ENCODE measurements around the gene NCLN. TPM values are rescaled to one million over a fixed set of nuclear protein-coding genes. Genes with fewer than 3 reads are reported as not detected.

NCLN gene
- total and polyA plus RNA-seq, 2 donors (not counting 1 experiment from before 2014, with no cell fraction given) = 33.0 to 35.8 TPM

DNA sequence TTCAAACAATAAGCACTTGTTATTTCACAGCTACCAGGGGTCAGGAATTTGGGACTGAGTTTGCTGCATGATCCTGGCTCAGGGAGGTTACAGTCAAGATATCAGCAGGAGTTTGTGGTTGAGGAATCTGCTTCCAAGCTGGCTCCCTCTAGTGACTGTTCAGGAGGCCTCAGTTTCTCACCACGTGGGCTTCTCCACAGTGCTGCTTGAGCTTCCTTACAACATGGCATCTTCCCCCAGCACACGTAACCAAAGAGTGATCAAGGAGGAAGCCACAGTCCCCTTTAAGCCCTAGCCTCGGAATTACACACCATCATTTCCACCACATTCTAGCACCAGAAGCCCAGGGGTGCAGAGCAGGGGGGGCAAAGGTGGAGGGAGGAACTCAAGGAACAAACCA is 67.5 kb downstream of the NCLN start:
- no peak overlapping the region for H3K9ac ChIP-seq (ENCODE audit: insufficient read depth, low read length)
- no peaks in the 10 kb centered on the region for H3K9me3 ChIP-seq (ENCODE audit: control insufficient read depth, insufficient read depth, low read depth, low read length)
- H3K27me3 ChIP-seq (ENCODE audit: control insufficient read depth, insufficient read depth, low read length) = no peaks in the 10 kb centered on the region
- no peak overlapping the region for H3K4me2 ChIP-seq (ENCODE audit: extremely low read depth, insufficient read depth, low read length)
- H3K4me1 ChIP-seq (ENCODE audit: control insufficient read depth, extremely low read depth, insufficient read depth, low read length) = no peaks in the 10 kb centered on the region
- no peak for DNase-seq (ENCODE audit: low read depth in 2 of 2)
- no peak overlapping the region for H3K4me3 ChIP-seq (replicated peaks in 1 of 4; ENCODE audit: control extremely low read depth in 1 of 4, insufficient read depth in 1 of 4, low read depth in 3 of 4, low read length in 4 of 4)
- TF ChIP-seq, protein P1, sequence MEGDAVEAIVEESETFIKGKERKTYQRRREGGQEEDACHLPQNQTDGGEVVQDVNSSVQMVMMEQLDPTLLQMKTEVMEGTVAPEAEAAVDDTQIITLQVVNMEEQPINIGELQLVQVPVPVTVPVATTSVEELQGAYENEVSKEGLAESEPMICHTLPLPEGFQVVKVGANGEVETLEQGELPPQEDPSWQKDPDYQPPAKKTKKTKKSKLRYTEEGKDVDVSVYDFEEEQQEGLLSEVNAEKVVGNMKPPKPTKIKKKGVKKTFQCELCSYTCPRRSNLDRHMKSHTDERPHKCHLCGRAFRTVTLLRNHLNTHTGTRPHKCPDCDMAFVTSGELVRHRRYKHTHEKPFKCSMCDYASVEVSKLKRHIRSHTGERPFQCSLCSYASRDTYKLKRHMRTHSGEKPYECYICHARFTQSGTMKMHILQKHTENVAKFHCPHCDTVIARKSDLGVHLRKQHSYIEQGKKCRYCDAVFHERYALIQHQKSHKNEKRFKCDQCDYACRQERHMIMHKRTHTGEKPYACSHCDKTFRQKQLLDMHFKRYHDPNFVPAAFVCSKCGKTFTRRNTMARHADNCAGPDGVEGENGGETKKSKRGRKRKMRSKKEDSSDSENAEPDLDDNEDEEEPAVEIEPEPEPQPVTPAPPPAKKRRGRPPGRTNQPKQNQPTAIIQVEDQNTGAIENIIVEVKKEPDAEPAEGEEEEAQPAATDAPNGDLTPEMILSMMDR (conservative IDR thresholded peaks at IDR 0.05 in 1 of 2, IDR thresholded peaks at IDR 0.05 in 1 of 2; ENCODE audit: low read depth in 1 of 2, low read length in 2 of 2) = no peak
- no peak for TF ChIP-seq EZH2 (IDR thresholded peaks at IDR 0.05; ENCODE audit: low read length, missing control alignments)
- no peaks in the 10 kb centered on the region for H4K20me1 ChIP-seq (ENCODE audit: control insufficient read depth, extremely low read depth, insufficient read depth, low read length)
- H3K79me2 ChIP-seq (ENCODE audit: control insufficient read depth, insufficient read depth, low read length) = no peaks in the 10 kb centered on the region
- no peaks in the 10 kb centered on the region for H3K36me3 ChIP-seq (ENCODE audit: control insufficient read depth, insufficient read depth, low read length)
- H2AFZ ChIP-seq (ENCODE audit: low read length) = no peak overlapping the region
- no peak overlapping the region for H3K27ac ChIP-seq (ENCODE audit: insufficient read depth, low read length)

GRCh38 chr19:3254520-3254919 is 68.8 kb downstream of the NCLN start:
- no peak overlapping the region for H3K4me2 ChIP-seq (ENCODE audit: extremely low read depth, insufficient read depth, low read length)
- no peak for DNase-seq (ENCODE audit: low read depth in 2 of 2)

DNA sequence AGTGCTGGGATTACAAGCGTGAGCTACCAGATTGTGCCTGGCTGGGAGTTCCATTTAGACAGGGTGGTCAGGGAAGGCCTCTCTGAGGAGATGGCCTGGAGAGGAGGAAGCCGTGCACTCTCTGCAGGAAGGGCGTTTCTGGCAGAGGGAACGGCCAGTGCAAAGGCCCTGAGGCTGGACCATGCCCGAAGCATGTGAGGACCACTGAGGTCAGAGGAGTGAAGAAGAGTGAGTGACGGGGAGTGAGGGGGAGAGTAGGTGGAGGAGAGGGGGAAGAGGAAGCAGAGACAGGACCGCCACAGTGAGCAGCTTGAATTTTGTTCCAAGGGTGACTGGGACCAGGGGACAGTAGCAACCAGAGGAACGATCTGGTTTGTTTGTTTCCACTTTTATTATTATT is 71.3 kb downstream of the NCLN start:
- Histone ChIP-seq H3K4me3 (replicated peaks in 1 of 4; ENCODE audit: control extremely low read depth in 1 of 4, insufficient read depth in 1 of 4, low read depth in 3 of 4, low read length in 4 of 4) (no peak overlapping the region), H3K36me3 (ENCODE audit: control insufficient read depth, insufficient read depth, low read length) (no peaks in the 10 kb centered on the region)
- no peak for TF ChIP-seq EZH2 (IDR thresholded peaks at IDR 0.05; ENCODE audit: low read length, missing control alignments)
- TF ChIP-seq, protein P1 (conservative IDR thresholded peaks at IDR 0.05 in 1 of 2, IDR thresholded peaks at IDR 0.05 in 1 of 2; ENCODE audit: low read depth in 1 of 2, low read length in 2 of 2) = no peak

More at GRCh38 chr19:3254520-3254919, 68.8 kb downstream of the NCLN start:
- H3K79me2 ChIP-seq (ENCODE audit: control insufficient read depth, insufficient read depth, low read length) = no peaks in the 10 kb centered on the region
- no peaks in the 10 kb centered on the region for H4K20me1 ChIP-seq (ENCODE audit: control insufficient read depth, extremely low read depth, insufficient read depth, low read length)
- H3K9me3 ChIP-seq (ENCODE audit: control insufficient read depth, insufficient read depth, low read depth, low read length) = no peaks in the 10 kb centered on the region
- no peaks in the 10 kb centered on the region for H3K36me3 ChIP-seq (ENCODE audit: control insufficient read depth, insufficient read depth, low read length)
- H3K27me3 ChIP-seq (ENCODE audit: control insufficient read depth, insufficient read depth, low read length) = no peaks in the 10 kb centered on the region
- TF ChIP-seq, protein P1 (conservative IDR thresholded peaks at IDR 0.05 in 1 of 2, IDR thresholded peaks at IDR 0.05 in 1 of 2; ENCODE audit: low read depth in 1 of 2, low read length in 2 of 2) = no peak
- no peak overlapping the region for H2AFZ ChIP-seq (ENCODE audit: low read length)
- no peak overlapping the region for H3K4me3 ChIP-seq (replicated peaks in 1 of 4; ENCODE audit: control extremely low read depth in 1 of 4, insufficient read depth in 1 of 4, low read depth in 3 of 4, low read length in 4 of 4)
- H3K4me1 ChIP-seq (ENCODE audit: control insufficient read depth, extremely low read depth, insufficient read depth, low read length) = no peaks in the 10 kb centered on the region
- no peak overlapping the region for H3K27ac ChIP-seq (ENCODE audit: insufficient read depth, low read length)
- H3K9ac ChIP-seq (ENCODE audit: insufficient read depth, low read length) = no peak overlapping the region

More for the DNA sequence above, 71.3 kb downstream of the NCLN start:
- DNase-seq (ENCODE audit: low read depth in 2 of 2) = no peak
- Histone ChIP-seq H3K9ac (ENCODE audit: insufficient read depth, low read length) (no peak overlapping the region), H3K4me1 (ENCODE audit: control insufficient read depth, extremely low read depth, insufficient read depth, low read length) (no peaks in the 10 kb centered on the region), H3K79me2 (ENCODE audit: control insufficient read depth, insufficient read depth, low read length) (no peaks in the 10 kb centered on the region), H3K4me2 (ENCODE audit: extremely low read depth, insufficient read depth, low read length) (no peak overlapping the region), H3K27ac (ENCODE audit: insufficient read depth, low read length) (no peak overlapping the region), H3K27me3 (ENCODE audit: control insufficient read depth, insufficient read depth, low read length) (no peaks in the 10 kb centered on the region), H2AFZ (ENCODE audit: low read length) (no peak overlapping the region), H3K9me3 (ENCODE audit: control insufficient read depth, insufficient read depth, low read depth, low read length) (no peaks in the 10 kb centered on the region), H4K20me1 (ENCODE audit: control insufficient read depth, extremely low read depth, insufficient read depth, low read length) (no peaks in the 10 kb centered on the region)

Other genes starting within 250 kb of the NCLN start
- 3.9 and 5.0 TPM in 2 replicates for gene ZNF77, start 241.0 kb upstream of the NCLN start, total RNA-seq
- gene ZNF77, start 241.0 kb upstream of the NCLN start, polyA plus RNA-seq = 3.3 and 4.0 TPM in 2 replicates
- 0.51 and 1.7 TPM in 2 replicates for gene TLE6, start 208.4 kb upstream of the NCLN start, total RNA-seq
- 0.24 and 0.56 TPM in 2 replicates for gene TLE6, start 208.4 kb upstream of the NCLN start, polyA plus RNA-seq
- 3.8 and 4.9 TPM in 2 replicates for gene TLE2, start 156.7 kb upstream of the NCLN start, total RNA-seq
- gene TLE2, start 156.7 kb upstream of the NCLN start, polyA plus RNA-seq = 0.90 and 1.8 TPM in 2 replicates
- 111 and 173 TPM in 2 replicates for gene TLE5, start 123.4 kb upstream of the NCLN start, total RNA-seq
- gene TLE5, start 123.4 kb upstream of the NCLN start, polyA plus RNA-seq = 319 and 328 TPM in 2 replicates
- gene GNA11, start 91.6 kb upstream of the NCLN start, total RNA-seq = 40.8 and 46.2 TPM in 2 replicates
- 43.7 and 61.4 TPM in 2 replicates for gene GNA11, start 91.6 kb upstream of the NCLN start, polyA plus RNA-seq
- gene GNA15, start 49.9 kb upstream of the NCLN start, total RNA-seq = not detected in 2 replicates
- not detected in 2 replicates for gene GNA15, start 49.9 kb upstream of the NCLN start, polyA plus RNA-seq
- not detected in 2 replicates for gene S1PR4, start 7.2 kb upstream of the NCLN start, total RNA-seq
- gene S1PR4, start 7.2 kb upstream of the NCLN start, polyA plus RNA-seq = not detected in 2 replicates
- gene CELF5, start 38.7 kb downstream of the NCLN start, total RNA-seq = under 0.01 TPM in 1 of 2 replicates, not detected in the other
- not detected in 2 replicates for gene CELF5, start 38.7 kb downstream of the NCLN start, polyA plus RNA-seq
- 34.9 and 66.4 TPM in 2 replicates for gene NFIC, start 180.7 kb downstream of the NCLN start, total RNA-seq
- 7.9 and 16.6 TPM in 2 replicates for gene NFIC, start 180.7 kb downstream of the NCLN start, polyA plus RNA-seq